HEK293T (cell line): ENCODE data around the gene OGDH.

Source experiments
- ARNT ChIP-seq: fragments of 450-650 bp; IDR thresholded peaks from 2 replicates; pipeline ENCODE4 v1.6.1; 2017; ENCODE audit warnings: mild to moderate bottlenecking
- FOXM1 ChIP-seq: fragments of 450-650 bp; IDR thresholded peaks from 2 replicates; pipeline ENCODE4 v1.6.1; 2017; ENCODE audit warnings: mild to moderate bottlenecking, borderline replicate concordance
- NFRKB ChIP-seq: fragments of 450-650 bp; IDR thresholded peaks from 2 replicates; pipeline ENCODE4 v1.6.1; 2016; ENCODE audit warnings: mild to moderate bottlenecking, moderate library complexity
- SP1 ChIP-seq: fragments of 450-650 bp; IDR thresholded peaks from 2 replicates; pipeline ENCODE4 v1.6.1; 2017

- no peak for TF ChIP-seq ARNT
- TF ChIP-seq FOXM1: no peak
- no peak for TF ChIP-seq SP1
- TF ChIP-seq NFRKB: no peak
These were observed 91.0 kb downstream of the OGDH start for GRCh38 chr7:44697136-44698045.
